GM18499 (cell line): ENCODE data around the gene PXDN.

Source experiments
- ATAC-seq: cut with Tn5 transposase; IDR thresholded peaks from one replicate; pipeline ENCODE4 v1.9.1; 2021; ENCODE audit warnings: moderate number of reproducible peaks; ENCODE audit not compliant: insufficient read depth, unreplicated experiment

The PXDN gene

GRCh38 chr2:1605102-1606045 is 138.9 kb downstream of the PXDN start:
- ATAC-seq: no peak

GRCh38 chr2:1603521-1603920 is 140.8 kb downstream of the PXDN start:
- no peak for ATAC-seq

GRCh38 chr2:1603059-1603458 is 141.3 kb downstream of the PXDN start:
- no peak for ATAC-seq

GRCh38 chr2:1602278-1603010 is 141.9 kb downstream of the PXDN start:
- ATAC-seq: no peak

GRCh38 chr2:1601471-1602277 is 142.6 kb downstream of the PXDN start:
- no peak for ATAC-seq

GRCh38 chr2:1601067-1601412 is 143.3 kb downstream of the PXDN start:
- ATAC-seq: no peak

GRCh38 chr2:1600191-1601066 is 143.9 kb downstream of the PXDN start:
- ATAC-seq: no peak

GRCh38 chr2:1599301-1600085 is 144.8 kb downstream of the PXDN start:
- no peak for ATAC-seq

- no peak for ATAC-seq
Observed at GRCh38 chr2:1598800-1599199, 145.5 kb downstream of the PXDN start.

- no peak for ATAC-seq
Observed at GRCh38 chr2:1598041-1598710, 146.1 kb downstream of the PXDN start.

GRCh38 chr2:1595274-1595673 is 149.0 kb downstream of the PXDN start:
- ATAC-seq: no peak

GRCh38 chr2:1594373-1595171 is 149.7 kb downstream of the PXDN start:
- ATAC-seq: no peak

- ATAC-seq: no peak
Observed at GRCh38 chr2:1594123-1594372, 150.3 kb downstream of the PXDN start.

GRCh38 chr2:1593371-1594122 is 150.8 kb downstream of the PXDN start:
- no peak for ATAC-seq

GRCh38 chr2:1591978-1592907 is 152.1 kb downstream of the PXDN start:
- no peak for ATAC-seq

GRCh38 chr2:1591461-1591770 is 152.9 kb downstream of the PXDN start:
- ATAC-seq: no peak
